ENCODE measurements around the gene APMAP.

The APMAP gene

GRCh38 chr20:24992487-24993205, at the start of gene APMAP:
TSS of gene APMAP (minus strand) at chr20:24992751. CDS start at chr20:24992688, 63 bp downstream.
- no peak for TF ChIP-seq EGR1 (IDR thresholded peaks at IDR 0.05)
- TF ChIP-seq RAD21 (IDR thresholded peaks at IDR 0.05; ENCODE audit: low read depth) = no peak
- no peak for TF ChIP-seq TEAD4 (IDR thresholded peaks at IDR 0.05)
- TF ChIP-seq EP300 (IDR thresholded peaks at IDR 0.05; ENCODE audit: borderline replicate concordance) = no peak
- TF ChIP-seq TCF12 (IDR thresholded peaks at IDR 0.05; ENCODE audit: low read depth) = no peak
- TF ChIP-seq MAX (IDR thresholded peaks at IDR 0.05) = peak; percentile 91
- no peak; the same call in 1 of the 2 replicates for TF ChIP-seq USF1 (IDR thresholded peaks at IDR 0.05)
- peak; percentile 62 for TF ChIP-seq YY1 (IDR thresholded peaks at IDR 0.05; ENCODE audit: low read depth)
- no peak for TF ChIP-seq CEBPB (IDR thresholded peaks at IDR 0.05)
- no peak for TF ChIP-seq FOXM1 (IDR thresholded peaks at IDR 0.05; ENCODE audit: borderline replicate concordance, low read depth)
- peak; percentile 93 for TF ChIP-seq TAF1 (IDR thresholded peaks at IDR 0.05; ENCODE audit: low read depth)
- TF ChIP-seq CREB1 (IDR thresholded peaks at IDR 0.05; ENCODE audit: low read depth) = peak; percentile 84
- TF ChIP-seq ZBTB7A (IDR thresholded peaks at IDR 0.05; ENCODE audit: low read depth) = no peak
- TF ChIP-seq REST (IDR thresholded peaks at IDR 0.05; ENCODE audit: low read depth) = peak; percentile 38; the same call in 1 of the 2 replicates
- TF ChIP-seq NFIC (IDR thresholded peaks at IDR 0.05) = 0 out of 2 replicates have a peak, but pooled peaks have one; percentile 16

- no peak for TF ChIP-seq ZBTB7A (IDR thresholded peaks at IDR 0.05; ENCODE audit: low read depth)
These were observed 49.4 kb upstream of the APMAP start for GRCh38 chr20:25041813-25042530.

GRCh38 chr20:25040438-25040831, 47.9 kb upstream of the APMAP start:
- no peak for TF ChIP-seq USF1 (IDR thresholded peaks at IDR 0.05)
- no peak for TF ChIP-seq YY1 (IDR thresholded peaks at IDR 0.05; ENCODE audit: low read depth)
- TF ChIP-seq TCF12 (IDR thresholded peaks at IDR 0.05; ENCODE audit: low read depth) = no peak

GRCh38 chr20:25039697-25040437, 47.3 kb upstream of the APMAP start:
- TF ChIP-seq EGR1 (IDR thresholded peaks at IDR 0.05) (no peak), NFIC (IDR thresholded peaks at IDR 0.05) (peak; percentile 90), MAX (IDR thresholded peaks at IDR 0.05) (peak; percentile 37), FOXM1 (IDR thresholded peaks at IDR 0.05; ENCODE audit: borderline replicate concordance, low read depth) (no peak), TEAD4 (IDR thresholded peaks at IDR 0.05) (peak; percentile 48), REST (IDR thresholded peaks at IDR 0.05; ENCODE audit: low read depth) (no peak), CREB1 (IDR thresholded peaks at IDR 0.05; ENCODE audit: low read depth) (no peak), CEBPB (IDR thresholded peaks at IDR 0.05) (no peak), TCF12 (IDR thresholded peaks at IDR 0.05; ENCODE audit: low read depth) (peak; percentile 85), RAD21 (IDR thresholded peaks at IDR 0.05; ENCODE audit: low read depth) (no peak; the same call in 1 of the 2 replicates), EP300 (IDR thresholded peaks at IDR 0.05; ENCODE audit: borderline replicate concordance) (0 out of 2 replicates have a peak, but pooled peaks have one; percentile 55), USF1 (IDR thresholded peaks at IDR 0.05) (peak; percentile 74)

GRCh38 chr20:25038591-25039015, 46.1 kb upstream of the APMAP start:
- TF ChIP-seq MAX (IDR thresholded peaks at IDR 0.05) = no peak
- TF ChIP-seq RAD21 (IDR thresholded peaks at IDR 0.05; ENCODE audit: low read depth) = no peak
- no peak for TF ChIP-seq CREB1 (IDR thresholded peaks at IDR 0.05; ENCODE audit: low read depth)
- no peak for TF ChIP-seq YY1 (IDR thresholded peaks at IDR 0.05; ENCODE audit: low read depth)
- TF ChIP-seq TAF1 (IDR thresholded peaks at IDR 0.05; ENCODE audit: low read depth) = no peak
- no peak for TF ChIP-seq EP300 (IDR thresholded peaks at IDR 0.05; ENCODE audit: borderline replicate concordance)
- TF ChIP-seq CEBPB (IDR thresholded peaks at IDR 0.05) = no peak
- TF ChIP-seq TCF12 (IDR thresholded peaks at IDR 0.05; ENCODE audit: low read depth) = no peak
- TF ChIP-seq ZBTB7A (IDR thresholded peaks at IDR 0.05; ENCODE audit: low read depth) = no peak
- no peak for TF ChIP-seq USF1 (IDR thresholded peaks at IDR 0.05)
- no peak for TF ChIP-seq TEAD4 (IDR thresholded peaks at IDR 0.05)
- TF ChIP-seq NFIC (IDR thresholded peaks at IDR 0.05) = no peak
- no peak for TF ChIP-seq EGR1 (IDR thresholded peaks at IDR 0.05)
- no peak for TF ChIP-seq FOXM1 (IDR thresholded peaks at IDR 0.05; ENCODE audit: borderline replicate concordance, low read depth)
- no peak for TF ChIP-seq REST (IDR thresholded peaks at IDR 0.05; ENCODE audit: low read depth)

All from Ishikawa (cell line).